BJ (cell line): ENCODE data around the gene GPRIN1. TPM values are rescaled to one million over a fixed set of nuclear protein-coding genes. Genes with fewer than 3 reads are reported as not detected.

Source experiments
- CTCF ChIA-PET: fragments of 350-600 bp; formaldehyde crosslinking; extraction: SDS; loops from one replicate; lab custom pipeline; 2021; ENCODE audit warnings: antibody characterized with exemption, inconsistent platforms; lab: Yijun Ruan, JAX
- POLR2A ChIA-PET: fragments of 300-600 bp; sonication (Branson Sonifier 250); formaldehyde crosslinking; extraction: SDS; loops from one replicate; lab custom pipeline; 2021; ENCODE audit warnings: antibody characterized with exemption; lab: Charles Lee
- DNase-seq: peaks from one replicate; pipeline ENCODE4 v3.0.0-alpha.2; 2011; ENCODE audit warnings: low read depth
- H3K27me3 ChIP-seq: 2 replicates; pipeline ENCODE4 v1.6.0; 2011; ENCODE audit warnings: low read length; ENCODE audit not compliant: control insufficient read depth, insufficient read depth
- H3K36me3 ChIP-seq: 2 replicates; pipeline ENCODE4 v1.5.1; 2011; ENCODE audit warnings: low read length; ENCODE audit not compliant: control insufficient read depth, insufficient read depth
- H3K4me3 ChIP-seq: 2 replicates; pipeline ENCODE4 v1.5.1; 2011; ENCODE audit warnings: low read depth, mild to moderate bottlenecking, control low read depth, low read length
- polyA plus RNA-seq: library from polyadenylated mRNA; depleted of rRNA; stranded (reverse); fragments of >200 nt; gene quantifications from 2 replicates; pipeline ENCODE4 v1.2.3, GENCODE V29; 2011
- TF ChIP-seq, protein P1 (sequence below): IDR thresholded peaks from 2 replicates; pipeline ENCODE4 v1.5.1; 2011; ENCODE audit warnings: low read depth, mild to moderate bottlenecking, control low read depth, inconsistent platforms, low read length, moderate library complexity; ENCODE audit not compliant: insufficient read depth

The GPRIN1 gene
- polyA plus RNA-seq, 1 experiment = 2.4 TPM

DNA sequence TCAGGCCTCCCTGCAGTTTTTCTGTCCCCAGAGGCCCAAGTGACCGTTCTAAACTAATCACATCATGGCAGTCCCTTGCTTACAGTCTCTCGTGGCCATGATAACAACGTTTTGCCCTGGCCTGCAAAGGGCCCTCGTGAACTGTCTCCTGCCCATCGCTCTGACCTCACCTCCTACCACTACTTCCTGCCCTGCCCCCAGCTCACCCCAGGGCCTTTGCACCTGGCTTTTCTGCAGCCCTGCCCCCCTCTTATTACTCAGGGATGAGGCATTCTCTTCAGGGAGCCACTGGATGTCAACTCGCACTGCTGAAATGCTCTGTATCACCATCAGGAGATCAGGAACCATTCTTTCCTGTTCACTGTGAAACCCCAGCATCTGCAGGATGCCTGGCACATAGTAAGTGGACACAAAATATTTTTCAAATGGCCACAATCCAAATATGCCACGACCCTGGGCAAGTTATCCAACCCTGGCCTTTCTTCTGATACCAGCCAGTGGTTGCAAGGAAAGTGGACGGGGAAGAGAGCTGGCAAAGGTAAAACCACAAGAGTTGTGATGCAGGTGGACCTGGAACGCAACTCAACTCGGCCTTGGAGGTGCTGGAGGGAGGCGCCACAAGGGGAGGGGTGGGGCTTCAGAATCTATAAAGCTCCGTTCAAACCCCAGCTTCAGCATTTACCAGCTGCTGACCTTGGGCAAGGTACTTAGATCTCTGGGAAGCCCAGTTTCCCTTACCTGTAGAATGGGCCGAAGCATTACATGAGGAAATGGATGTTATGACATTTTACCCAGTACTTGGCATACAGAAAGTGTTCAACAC lies 18.7 kb upstream of the GPRIN1 start:
- ChIA-PET POLR2A (no interaction called here), CTCF (interaction anchor here (1.2 kb wide), 1 partner anchor 8 kb away, joined by 3 read pairs; no protein-coding TSS in a partner anchor)
- H3K36me3 ChIP-seq = no peaks in the 10 kb centered on the region
- H3K4me3 ChIP-seq = no peak overlapping the region
- peaks cover 48% of the 10 kb centered on the region for H3K27me3 ChIP-seq
- TF ChIP-seq, protein P1, sequence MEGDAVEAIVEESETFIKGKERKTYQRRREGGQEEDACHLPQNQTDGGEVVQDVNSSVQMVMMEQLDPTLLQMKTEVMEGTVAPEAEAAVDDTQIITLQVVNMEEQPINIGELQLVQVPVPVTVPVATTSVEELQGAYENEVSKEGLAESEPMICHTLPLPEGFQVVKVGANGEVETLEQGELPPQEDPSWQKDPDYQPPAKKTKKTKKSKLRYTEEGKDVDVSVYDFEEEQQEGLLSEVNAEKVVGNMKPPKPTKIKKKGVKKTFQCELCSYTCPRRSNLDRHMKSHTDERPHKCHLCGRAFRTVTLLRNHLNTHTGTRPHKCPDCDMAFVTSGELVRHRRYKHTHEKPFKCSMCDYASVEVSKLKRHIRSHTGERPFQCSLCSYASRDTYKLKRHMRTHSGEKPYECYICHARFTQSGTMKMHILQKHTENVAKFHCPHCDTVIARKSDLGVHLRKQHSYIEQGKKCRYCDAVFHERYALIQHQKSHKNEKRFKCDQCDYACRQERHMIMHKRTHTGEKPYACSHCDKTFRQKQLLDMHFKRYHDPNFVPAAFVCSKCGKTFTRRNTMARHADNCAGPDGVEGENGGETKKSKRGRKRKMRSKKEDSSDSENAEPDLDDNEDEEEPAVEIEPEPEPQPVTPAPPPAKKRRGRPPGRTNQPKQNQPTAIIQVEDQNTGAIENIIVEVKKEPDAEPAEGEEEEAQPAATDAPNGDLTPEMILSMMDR = no peak
- no peak for DNase-seq

GRCh38 chr5:176627582-176627981 lies 17.6 kb upstream of the GPRIN1 start:
- ChIA-PET CTCF (no interaction called here), POLR2A (no interaction called here)
- Histone ChIP-seq H3K36me3 (no peaks in the 10 kb centered on the region), H3K4me3 (no peak overlapping the region), H3K27me3 (peaks cover 44% of the 10 kb centered on the region)
- TF ChIP-seq, protein P1 = no peak
- DNase-seq = no peak

- no peaks in the 10 kb centered on the region for H3K36me3 ChIP-seq
- ChIA-PET CTCF (no interaction called here), POLR2A (no interaction called here)
- no peak overlapping the region for H3K4me3 ChIP-seq
- no peak for DNase-seq
- TF ChIP-seq, protein P1 = no peak
- peaks cover 42% of the 10 kb centered on the region for H3K27me3 ChIP-seq
These were observed 16.9 kb upstream of the GPRIN1 start for GRCh38 chr5:176626876-176627236.

- H3K4me3 ChIP-seq = no peak overlapping the region
- H3K27me3 ChIP-seq = peaks cover 39% of the 10 kb centered on the region
- no peaks in the 10 kb centered on the region for H3K36me3 ChIP-seq
- ChIA-PET POLR2A (no interaction called here), CTCF (interaction anchor here (1.0 kb wide), 1 partner anchor 47 kb away, joined by 3 read pairs; no protein-coding TSS in a partner anchor)
- DNase-seq = no peak
- TF ChIP-seq, protein P1 = no peak
These were observed 16.3 kb upstream of the GPRIN1 start for GRCh38 chr5:176625966-176626875.

DNA sequence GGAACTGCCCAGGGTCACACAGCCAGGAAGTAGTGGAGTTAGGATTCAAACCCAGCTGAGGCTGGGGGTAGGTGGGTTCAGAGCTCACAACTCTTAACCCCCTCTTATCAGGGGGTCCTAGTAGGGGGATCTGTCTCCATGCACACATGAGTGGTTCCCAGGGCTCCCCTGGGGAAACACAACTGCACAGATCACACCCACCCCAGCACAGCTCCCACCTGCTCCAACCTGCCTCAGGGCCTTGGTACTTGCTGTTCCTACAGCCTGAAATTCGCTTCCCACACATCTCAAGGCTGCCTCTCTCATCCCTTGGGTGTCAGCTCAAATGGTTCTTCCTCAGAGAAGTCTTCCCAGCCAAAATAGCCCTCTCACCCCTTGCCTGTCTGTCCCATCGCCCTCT lies 15.6 kb upstream of the GPRIN1 start:
- TF ChIP-seq, protein P1 = no peak
- peaks cover 38% of the 10 kb centered on the region for H3K27me3 ChIP-seq

More for the DNA sequence above, 15.6 kb upstream of the GPRIN1 start:
- ChIA-PET CTCF (interaction anchor here (1.0 kb wide), 1 partner anchor 46 kb away, joined by 3 read pairs; no protein-coding TSS in a partner anchor), POLR2A (no interaction called here)
- no peak overlapping the region for H3K4me3 ChIP-seq
- H3K36me3 ChIP-seq = no peaks in the 10 kb centered on the region
- DNase-seq = no peak
